Retinal pigment epithelial cell (primary cell): ENCODE measurements around the gene HOXD8.
A peak's percentile ranks its signal among the peaks of the same experiment; 100 is the strongest.

Experiments used
- DNase-seq: peaks from one replicate; pipeline ENCODE4 v3.0.0-alpha.2; 2010; ENCODE audit warnings: low read depth
- H3K4me3 ChIP-seq: 2 replicates; pipeline ENCODE4 v1.5.1; 2011; ENCODE audit warnings: mild to moderate bottlenecking, low read length, control low read depth, moderate library complexity
- TF ChIP-seq, protein P1 (sequence below): conservative IDR thresholded peaks from 2 replicates; pipeline ENCODE4 v1.5.1; 2011; ENCODE audit warnings: low read depth, low read length, control low read depth, inconsistent platforms

Gene HOXD8

DNA sequence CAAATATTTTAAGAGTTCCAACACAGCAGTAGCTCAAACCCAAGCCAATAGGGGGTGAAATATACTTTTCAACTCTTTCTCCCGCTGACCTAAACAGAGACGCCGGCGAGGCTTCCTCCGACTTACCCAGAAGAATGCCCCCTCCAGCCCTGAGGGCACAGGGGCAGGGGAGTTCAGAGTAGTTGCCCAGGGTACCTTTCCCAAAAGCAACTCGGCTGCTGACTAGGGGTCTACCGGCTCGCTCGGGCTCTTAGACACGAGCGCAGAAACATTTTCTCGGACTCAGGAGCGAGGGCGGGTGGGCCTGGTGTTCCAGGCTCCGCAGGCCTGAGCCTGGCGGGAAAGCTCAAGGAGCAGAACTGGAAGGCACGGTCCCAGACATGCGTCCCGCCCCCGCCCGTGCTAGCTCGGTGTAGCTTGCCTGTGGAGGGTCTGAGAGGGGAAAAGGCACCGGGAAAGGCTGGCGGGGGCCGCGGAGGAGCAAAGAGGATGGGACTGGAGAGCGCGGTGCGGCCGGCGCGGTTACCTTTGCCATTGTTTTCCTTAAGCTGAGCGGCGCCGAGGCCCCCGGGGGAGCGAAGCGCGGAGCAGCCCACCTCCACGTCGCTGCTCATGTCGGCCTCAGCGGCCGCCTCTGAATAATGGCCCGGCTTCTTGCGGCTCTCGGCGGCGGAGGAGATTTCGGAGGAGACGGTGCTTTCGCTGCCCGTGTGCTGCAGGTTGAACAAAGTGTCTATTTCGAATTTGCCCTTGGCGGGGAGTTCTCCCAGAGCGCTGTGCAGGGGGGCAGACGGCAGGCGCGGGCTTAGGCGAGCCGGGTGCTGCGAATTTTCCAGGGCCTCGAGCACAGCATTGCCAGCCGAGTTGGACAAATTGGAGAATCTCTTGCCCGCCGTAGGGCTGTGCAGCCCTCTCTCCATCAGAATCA, 46.4 kb upstream of the HOXD8 start:
- TF ChIP-seq, protein P1, sequence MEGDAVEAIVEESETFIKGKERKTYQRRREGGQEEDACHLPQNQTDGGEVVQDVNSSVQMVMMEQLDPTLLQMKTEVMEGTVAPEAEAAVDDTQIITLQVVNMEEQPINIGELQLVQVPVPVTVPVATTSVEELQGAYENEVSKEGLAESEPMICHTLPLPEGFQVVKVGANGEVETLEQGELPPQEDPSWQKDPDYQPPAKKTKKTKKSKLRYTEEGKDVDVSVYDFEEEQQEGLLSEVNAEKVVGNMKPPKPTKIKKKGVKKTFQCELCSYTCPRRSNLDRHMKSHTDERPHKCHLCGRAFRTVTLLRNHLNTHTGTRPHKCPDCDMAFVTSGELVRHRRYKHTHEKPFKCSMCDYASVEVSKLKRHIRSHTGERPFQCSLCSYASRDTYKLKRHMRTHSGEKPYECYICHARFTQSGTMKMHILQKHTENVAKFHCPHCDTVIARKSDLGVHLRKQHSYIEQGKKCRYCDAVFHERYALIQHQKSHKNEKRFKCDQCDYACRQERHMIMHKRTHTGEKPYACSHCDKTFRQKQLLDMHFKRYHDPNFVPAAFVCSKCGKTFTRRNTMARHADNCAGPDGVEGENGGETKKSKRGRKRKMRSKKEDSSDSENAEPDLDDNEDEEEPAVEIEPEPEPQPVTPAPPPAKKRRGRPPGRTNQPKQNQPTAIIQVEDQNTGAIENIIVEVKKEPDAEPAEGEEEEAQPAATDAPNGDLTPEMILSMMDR: no peak
- DNase-seq: no peak
- no peak overlapping the region for H3K4me3 ChIP-seq

DNA sequence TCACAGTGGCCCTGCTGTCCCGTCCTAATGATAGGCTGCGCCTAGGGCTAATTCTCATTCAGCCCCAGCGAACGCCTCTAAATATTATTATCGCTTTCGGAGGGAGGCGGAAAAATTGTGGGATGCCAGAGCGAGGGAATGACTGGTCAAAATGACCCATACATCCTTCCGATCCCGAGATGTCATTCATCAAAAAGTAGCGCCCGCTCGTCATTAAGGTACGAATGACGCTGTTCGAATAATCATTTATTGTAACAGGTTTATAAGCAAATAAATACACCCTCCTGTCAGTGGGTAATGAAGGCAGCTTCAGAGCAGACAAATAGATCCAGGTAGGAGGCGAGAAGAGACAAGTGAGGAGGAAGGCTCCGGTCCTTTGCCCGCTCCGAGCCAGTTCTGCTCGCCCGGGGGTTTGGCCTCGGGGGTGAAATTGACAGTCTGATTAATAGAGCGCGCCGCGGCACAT, 45.7 kb upstream of the HOXD8 start, which contains the start of gene EVX2:
EVX2 (minus strand) TSS at position 167 of the 466 bp plus-strand sequence. CDS start 186 bp downstream, outside the sequence.
- H3K4me3 ChIP-seq: no peak within 1 kb of the TSS
- TF ChIP-seq, protein P1: no peak
- DNase-seq: no peak

DNA sequence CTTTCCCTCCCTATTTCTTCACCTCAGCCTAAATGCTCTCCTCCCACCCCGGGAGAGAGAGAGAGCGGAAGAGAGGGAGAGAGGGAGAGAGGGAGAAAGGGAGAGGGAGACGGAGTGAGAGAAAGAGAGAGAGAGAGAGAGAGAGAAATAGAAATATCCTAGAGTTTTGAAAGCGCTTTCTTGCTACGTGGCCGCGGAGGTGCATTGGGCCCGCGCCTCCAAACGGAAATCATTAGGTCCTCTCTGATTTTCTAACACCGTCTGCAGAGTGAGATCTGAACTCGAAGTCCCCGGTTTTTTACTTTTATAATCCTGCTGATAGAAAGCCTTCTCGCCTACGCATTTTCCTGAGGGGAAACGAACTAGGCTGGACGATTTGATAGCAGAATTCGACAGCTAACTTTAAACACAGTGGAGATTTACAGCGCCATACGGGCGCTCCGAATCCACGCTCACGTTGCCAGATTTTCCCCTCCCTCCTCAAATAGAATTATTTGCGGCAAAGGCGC, 44.8 kb upstream of the HOXD8 start:
- TF ChIP-seq, protein P1: no peak
- H3K4me3 ChIP-seq: no peak overlapping the region
- DNase-seq: no peak

DNA sequence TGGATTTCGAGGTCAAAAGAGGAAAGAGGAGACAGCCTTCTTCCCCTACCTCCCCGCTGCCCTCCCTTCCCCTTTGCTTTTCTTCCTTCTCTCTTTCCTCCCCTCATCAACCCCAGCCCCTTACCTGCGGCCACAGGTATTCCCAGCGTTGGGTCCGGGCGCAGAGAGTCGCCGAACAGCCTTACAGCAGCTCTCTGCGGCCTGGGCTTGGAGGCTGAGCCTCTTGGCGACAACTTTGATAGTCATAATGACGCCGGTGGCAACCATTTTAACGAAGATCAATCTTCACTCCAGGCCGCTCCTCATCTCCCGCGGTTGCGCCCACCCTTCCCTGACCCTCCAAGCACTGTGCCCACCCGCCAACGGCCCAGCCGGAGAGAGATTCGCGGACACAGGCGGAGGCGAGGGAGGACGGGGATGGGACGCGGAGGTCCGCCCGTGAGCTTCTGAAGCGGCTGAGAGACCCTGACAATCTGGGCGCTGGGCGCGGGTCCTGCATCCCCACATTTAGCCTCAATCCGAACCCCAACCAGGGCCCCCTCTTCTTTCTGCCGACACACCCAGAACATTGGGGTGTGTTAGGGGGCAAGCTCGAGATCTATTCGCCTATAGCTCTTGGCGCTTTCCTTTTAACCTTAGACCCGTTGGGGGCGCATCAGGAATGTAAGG, 44.3 kb upstream of the HOXD8 start:
- no peak for DNase-seq
- no peak overlapping the region for H3K4me3 ChIP-seq

DNA sequence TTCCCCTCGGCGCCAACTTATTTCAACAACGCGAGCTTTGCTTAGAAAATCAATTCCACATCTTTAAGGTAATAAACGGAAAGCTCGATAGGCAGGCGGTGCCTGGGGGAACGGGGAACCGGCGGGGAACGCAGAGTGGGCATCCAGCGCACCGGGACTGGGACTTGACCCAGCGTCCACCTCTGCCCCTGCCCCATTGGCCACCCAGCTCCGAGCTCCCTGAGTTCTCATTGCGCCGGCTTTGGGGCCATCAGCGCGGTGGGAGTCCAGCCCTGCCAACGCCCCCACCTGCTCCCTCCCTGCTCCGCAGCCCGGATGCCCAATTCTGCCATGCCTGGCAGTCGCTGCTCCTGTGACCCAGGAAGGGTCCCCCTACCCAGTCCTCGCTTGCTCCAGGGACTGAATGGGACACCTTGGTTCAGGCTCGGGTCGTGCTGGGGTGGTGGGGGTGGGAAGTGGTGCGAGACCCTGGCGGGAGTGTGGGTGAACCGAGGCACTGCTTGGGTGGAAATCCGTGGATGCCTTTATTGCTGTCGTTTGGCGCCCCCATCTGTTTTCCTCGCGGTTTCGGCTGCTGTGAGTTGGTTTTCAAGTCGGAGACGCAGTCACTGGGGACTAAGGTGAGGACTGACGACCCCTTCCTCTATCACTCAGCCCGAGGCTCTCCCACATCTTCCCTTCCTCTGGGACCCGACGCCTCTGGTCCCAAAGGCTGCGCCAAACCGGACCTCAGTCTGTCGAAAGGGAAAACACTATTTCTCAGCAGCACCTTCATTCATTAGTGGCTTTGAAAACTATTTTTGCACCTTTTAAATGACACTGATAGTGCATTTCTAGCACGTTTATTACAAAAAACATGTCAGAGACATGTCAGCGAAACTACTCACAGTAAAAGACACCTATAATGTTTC, 43.4 kb upstream of the HOXD8 start:
- H3K4me3 ChIP-seq: no peak overlapping the region
- no peak for DNase-seq
- TF ChIP-seq, protein P1: peak; percentile 69

More for the DNA sequence above, 44.3 kb upstream of the HOXD8 start:
- TF ChIP-seq, protein P1: no peak

DNA sequence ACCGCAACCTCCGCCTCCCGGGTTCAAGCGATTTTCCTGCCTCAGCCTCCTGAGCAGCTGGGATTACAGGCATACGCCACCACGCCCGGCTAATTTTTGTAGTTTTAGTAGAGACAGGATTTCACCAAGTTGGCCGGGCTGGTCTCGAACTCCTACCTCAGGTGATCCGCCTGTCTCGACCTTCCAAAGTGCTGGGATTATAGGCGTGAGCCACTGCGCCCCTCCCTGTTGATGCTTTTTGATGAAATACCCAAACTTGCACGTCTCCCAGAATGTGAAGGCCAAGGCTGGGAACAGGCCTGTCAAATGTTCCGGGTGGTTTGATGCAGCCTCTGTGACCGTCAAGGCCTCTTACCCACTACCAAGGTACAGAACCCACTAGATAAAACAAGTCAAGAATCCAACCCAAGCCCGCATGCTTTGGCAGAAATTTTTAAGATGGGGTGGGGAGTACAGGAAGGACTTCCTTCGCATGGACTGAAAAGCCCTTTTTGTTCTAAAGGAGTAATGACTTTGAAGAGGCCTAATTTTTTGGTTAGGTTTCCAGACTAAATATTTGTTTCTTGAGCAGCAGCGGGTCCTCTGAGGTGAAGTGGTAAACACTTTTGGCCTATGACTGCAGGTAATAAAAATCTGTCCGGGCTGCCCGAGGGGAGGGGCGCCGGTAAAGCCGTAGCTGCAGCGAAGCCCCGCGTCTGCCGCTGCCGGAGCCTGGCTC, 42.0 kb upstream of the HOXD8 start:
- no peak for DNase-seq
- no peak overlapping the region for H3K4me3 ChIP-seq
- TF ChIP-seq, protein P1: no peak
